ENCODE data around the gene RNF208.

Gene RNF208

DNA sequence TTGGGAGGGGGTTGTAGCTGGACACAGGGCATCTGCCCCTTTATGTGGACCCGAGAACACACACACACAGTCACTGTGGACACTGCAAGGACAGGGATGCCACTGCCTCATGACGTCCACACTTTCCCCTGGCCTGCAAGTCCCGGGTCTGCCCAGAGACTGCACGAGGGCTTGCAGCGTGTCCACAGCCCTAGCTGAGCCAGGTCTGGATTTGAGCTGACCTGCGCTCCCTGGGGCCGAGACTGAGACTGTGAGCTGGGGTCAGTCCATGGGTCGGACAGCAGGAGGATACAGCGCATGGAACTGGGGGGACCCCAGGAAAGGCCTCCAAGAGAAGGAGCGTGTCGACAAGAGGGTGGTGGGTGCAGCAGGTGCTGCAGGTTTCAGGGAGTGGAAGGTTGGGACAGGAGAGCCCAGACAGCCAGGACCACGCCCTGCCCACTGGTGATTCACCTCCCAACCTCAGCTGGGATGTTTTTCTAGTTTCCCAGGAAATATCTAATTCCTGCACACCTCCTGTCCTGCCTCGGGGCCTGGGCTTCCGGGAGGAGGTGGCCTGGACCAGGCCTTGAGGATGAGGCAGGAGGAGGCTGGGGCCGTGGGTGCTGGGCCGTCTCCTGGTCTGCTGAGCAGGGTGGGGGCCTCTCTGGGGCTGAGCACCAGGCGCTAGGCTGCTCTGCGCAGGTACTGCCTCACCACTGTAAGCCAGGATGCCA, 4.5 kb upstream of the RNF208 start:
- DNase-seq = no peak

DNA sequence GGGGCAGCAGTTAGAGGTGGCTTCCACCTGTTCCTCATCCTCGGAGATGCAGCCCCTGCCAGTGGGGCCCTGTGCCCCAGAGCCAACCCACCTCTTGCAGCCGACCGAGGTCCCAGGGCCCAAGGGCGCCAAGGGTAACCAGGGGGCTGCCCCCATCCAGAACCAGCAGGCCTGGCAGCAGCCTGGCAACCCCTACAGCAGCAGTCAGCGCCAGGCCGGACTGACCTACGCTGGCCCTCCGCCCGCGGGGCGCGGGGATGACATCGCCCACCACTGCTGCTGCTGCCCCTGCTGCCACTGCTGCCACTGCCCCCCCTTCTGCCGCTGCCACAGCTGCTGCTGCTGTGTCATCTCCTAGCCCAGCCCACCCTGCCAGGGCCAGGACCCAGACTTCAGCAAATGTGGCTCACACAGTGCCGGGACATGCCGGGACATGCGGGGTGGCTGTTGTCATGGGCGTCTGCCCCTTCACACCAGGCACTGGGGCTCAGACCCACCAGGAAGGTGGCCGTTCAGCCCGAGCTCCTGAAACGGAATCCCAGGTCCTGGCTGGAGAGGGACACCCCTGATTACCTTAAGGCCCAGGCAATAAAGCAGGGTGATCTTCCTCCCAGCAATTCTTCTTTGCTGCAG, 3.8 kb upstream of the RNF208 start:
- no peak for DNase-seq

- DNase-seq = peak; percentile 50
These were observed 3.0 kb upstream of the RNF208 start, which contains the start of gene CYSRT1 for GRCh38 chr9:137224830-137225694. Gene CYSRT1, plus strand, starts transcription at chr9:137225174. Its CDS starts 448 bp downstream, at chr9:137225622.

DNA sequence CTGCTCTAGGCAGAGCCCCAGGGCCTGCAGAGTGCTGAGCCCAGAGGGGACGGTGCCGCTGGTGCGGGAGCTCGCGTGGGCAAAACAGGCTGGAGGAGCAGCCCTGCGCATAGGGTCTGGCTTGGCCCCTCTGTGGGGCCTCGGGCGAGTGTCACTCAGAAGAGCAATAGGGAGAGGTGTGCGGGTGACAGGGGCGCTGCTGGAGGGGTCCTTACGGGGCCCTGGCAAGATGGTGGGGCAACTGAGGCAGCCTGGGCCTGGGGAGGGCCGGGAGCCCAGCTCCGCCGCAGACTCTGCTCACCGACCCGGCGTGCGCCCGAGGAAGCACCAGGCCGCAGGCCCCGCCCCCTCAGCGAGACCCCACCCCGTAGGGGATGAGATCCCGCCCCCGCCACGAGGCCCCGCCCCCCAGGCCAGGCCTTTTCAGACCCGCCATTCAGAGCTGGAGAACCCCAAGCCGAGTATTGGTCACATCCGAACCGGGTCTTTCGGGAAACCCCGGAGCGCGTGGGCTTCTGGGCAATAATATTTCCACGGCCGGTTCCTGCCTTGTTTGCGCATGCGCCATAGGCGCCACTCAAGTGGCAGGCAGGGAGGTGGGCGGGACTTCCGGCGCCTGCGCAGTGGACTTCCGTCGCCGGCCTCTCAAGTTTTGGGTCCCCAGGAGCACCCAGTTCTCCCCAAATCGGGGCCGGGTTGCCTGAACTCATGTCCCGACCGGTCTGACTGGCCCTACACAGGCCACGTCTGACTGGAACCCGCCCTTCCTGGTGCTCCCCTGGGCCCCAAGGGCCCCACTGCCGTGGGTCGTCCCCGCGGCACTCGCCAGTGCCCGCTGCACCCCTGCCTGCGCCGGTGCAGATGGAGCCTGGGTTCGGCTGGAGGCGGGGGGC, 1.3 kb upstream of the RNF208 start:
- peak; percentile 100 for DNase-seq

- DNase-seq = no peak
These were observed 431 bp downstream of the RNF208 start for GRCh38 chr9:137221506-137222111.

DNA sequence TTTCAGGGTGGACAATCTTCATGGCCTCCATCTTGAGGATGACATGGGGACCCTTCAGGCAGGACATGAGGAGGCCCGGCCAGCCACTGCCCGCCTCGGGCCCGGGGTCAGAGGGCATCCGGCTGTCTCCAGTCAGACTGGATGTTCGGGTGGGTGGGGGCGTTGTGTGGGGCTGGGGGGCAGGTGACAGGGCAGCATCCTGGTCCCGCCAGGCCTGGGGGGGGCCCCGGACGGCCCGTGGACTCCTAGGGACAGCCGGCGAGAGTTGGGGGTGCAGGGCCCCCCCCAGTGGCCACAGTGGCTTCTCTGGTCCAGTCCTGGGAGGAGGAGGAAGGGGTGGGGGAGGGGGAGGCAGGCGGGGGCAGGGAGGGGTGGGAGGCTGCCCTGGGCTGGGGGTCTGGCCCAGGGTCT, 940 bp downstream of the RNF208 start:
- no peak for DNase-seq

- no peak for DNase-seq
These were observed 1.5 kb downstream of the RNF208 start for GRCh38 chr9:137220317-137221094.

- DNase-seq = no peak
These were observed 2.2 kb downstream of the RNF208 start for GRCh38 chr9:137219757-137220316.

DNA sequence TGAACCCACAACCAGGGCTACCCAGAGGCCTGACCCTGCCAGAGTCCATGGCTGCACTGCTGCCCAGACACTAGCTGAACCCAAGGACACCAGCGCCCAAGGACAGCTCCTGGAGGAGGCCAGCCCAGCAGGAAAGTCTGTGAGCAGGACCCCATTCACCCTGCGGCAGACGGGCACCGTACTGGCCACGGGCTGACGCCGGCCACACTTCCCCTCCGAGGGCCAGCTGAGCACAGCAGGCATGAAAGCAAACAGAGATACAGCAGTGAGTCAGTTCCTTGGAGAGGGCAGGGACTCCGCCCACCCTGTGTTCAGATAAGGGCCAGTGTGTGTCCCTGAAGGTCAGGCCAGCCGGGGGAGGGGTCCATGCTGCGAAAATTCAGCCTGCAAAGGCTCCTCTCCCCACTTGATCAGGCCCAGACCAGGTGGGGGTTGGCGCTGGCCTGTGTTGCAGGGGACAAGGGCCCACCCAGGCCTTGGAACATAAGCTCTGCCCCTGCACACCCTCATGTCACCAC, 3.2 kb downstream of the RNF208 start:
- DNase-seq = no peak

GRCh38 chr9:137218212-137218753, 3.8 kb downstream of the RNF208 start:
- DNase-seq = no peak

DNA sequence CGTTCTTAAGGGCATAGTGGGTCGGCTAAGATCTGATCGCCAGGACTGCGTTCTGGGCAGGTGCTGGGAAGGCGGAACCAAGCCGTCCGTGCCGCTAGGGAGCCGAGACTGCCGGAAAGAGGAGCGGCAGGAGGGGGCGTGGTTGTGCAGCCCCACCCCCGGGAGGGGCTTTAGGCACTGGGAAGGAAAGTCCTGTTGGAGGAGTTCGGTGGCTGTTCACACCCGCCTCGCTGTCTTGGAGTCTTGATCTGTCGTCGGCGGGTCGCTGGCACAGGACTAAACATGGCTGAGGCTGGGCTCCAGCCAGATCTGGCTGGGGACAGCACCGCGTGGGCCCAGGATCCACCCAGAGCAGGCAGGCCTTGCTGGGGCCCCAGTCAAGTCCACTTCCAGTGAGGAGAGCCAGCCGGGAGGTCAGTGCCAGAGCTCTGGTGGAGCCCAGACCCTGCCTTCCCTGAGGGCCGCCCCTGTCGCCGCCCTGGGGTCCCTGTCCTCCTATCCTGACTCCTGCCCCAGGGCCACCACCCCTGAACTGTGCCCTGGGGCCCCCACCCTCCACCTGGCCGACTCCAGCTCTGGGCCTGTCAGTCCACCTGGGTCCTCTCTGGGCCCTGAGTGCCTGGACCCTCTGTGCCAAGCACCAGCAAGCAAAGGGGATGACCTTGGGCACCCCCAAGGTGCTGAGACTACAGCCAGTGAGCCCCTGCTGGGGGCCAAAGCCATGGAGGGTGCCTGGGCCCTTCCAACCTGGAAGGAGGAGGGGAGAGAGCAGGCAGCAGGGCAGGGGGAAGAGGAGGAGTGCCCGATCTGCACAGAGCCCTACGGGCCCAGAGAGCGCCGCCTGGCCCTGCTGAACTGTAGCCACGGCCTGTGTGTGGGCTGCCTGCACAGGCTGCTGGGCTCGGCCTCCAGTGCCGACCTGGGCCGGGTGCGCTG, 4.5 kb downstream of the RNF208 start:
- DNase-seq = no peak

- DNase-seq = no peak
These were observed 5.7 kb downstream of the RNF208 start for GRCh38 chr9:137216188-137216965.

GRCh38 chr9:137215196-137215986, 6.6 kb downstream of the RNF208 start:
- DNase-seq = no peak

GRCh38 chr9:137214620-137215019, 7.4 kb downstream of the RNF208 start:
- DNase-seq = no peak

DNA sequence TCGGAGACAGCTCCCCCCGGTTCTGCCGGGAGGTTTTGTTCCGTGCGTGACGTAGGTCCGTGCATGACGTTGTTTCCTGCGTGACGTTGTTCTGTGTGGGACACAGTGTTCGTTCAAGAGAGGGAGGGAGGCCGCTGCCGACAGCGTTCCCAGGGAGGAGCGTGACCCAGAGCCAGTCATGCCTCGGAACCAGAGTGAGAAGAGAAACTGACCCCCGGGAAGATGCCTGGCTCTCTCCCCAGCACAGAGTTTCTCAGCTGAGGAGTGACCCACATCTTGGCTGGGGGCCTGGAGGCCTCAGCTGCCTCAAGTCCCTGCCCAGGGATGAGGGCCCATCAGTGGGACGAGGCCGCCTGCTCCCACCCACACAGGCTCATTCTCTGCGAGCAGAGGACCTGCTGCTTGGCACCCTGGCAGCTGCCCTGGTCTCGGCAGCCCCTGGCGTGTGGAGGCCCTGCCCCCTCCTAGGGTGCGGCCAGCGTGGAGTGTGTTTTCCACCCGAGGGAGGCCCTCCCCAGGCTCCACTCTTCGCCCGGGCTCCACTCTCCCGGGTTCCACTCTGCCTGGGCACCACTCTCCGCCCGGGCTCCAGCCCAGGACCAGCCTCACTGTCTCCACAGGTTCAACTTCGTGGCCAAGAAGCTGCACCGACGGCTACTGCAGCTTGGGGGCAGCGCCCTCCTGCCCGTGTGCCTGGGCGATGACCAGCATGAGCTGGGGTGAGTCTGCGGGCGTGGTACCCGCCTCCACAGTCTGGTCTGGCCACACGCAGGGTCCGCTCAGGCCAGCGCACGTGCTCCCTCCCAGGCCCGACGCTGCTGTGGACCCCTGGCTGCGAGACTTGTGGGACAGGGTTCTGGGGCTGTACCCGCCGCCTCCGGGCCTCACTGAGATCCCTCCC, 8.6 kb downstream of the RNF208 start:
- no peak for DNase-seq

- DNase-seq = no peak
These were observed 9.5 kb downstream of the RNF208 start for GRCh38 chr9:137212520-137212919.
